HT-29 (cell line): Measurements from ENCODE around the gene KCNJ9. TPM values are rescaled to one million over a fixed set of nuclear protein-coding genes. Genes with fewer than 3 reads are reported as not detected.

Experiments
- DNase-seq: peaks from one replicate; pipeline ENCODE4 v3.0.0-alpha.2; 2015; ENCODE audit warnings: low spot score
- total RNA-seq: library from RNA; depleted of rRNA; stranded (reverse); fragments of >200 nt; shearing (Covaris generic); gene quantifications from 2 replicates; pipeline ENCODE4 v1.2.3, GENCODE V29; 2014

KCNJ9 gene
- total RNA-seq, 1 experiment from 2014 or later, result not detected

GRCh38 chr1:160087118-160087662, 5.9 kb downstream of the KCNJ9 start:
- no peak for DNase-seq

GRCh38 chr1:160089883-160090282, 8.5 kb downstream of the KCNJ9 start:
- no peak for DNase-seq

GRCh38 chr1:160090760-160091159, 9.4 kb downstream of the KCNJ9 start:
- DNase-seq, result no peak

- DNase-seq, result no peak
Observed at GRCh38 chr1:160091666-160092223, 10.4 kb downstream of the KCNJ9 start.

- DNase-seq, result no peak
Observed at GRCh38 chr1:160092366-160093068, 11.2 kb downstream of the KCNJ9 start.

GRCh38 chr1:160093069-160093395, 11.7 kb downstream of the KCNJ9 start:
- DNase-seq, result no peak

GRCh38 chr1:160093624-160094290, 12.4 kb downstream of the KCNJ9 start:
- DNase-seq, result no peak

- DNase-seq, result no peak
Observed at GRCh38 chr1:160094291-160094625, 12.9 kb downstream of the KCNJ9 start.

GRCh38 chr1:160094806-160095205, 13.5 kb downstream of the KCNJ9 start:
- DNase-seq, result no peak

GRCh38 chr1:160095382-160096105, 14.2 kb downstream of the KCNJ9 start:
- no peak for DNase-seq

GRCh38 chr1:160096274-160097116, 15.2 kb downstream of the KCNJ9 start:
- DNase-seq, result no peak

- no peak for DNase-seq
Observed at GRCh38 chr1:160097151-160097910, 16.0 kb downstream of the KCNJ9 start.

GRCh38 chr1:160097911-160098851, 16.8 kb downstream of the KCNJ9 start, which contains the start of gene IGSF8:
Gene IGSF8, minus strand, starts transcription at chr1:160098619. Its CDS starts 147 bp downstream, at chr1:160098472.
- DNase-seq, result peak; percentile 74

- DNase-seq, result peak; percentile 90
Observed at GRCh38 chr1:160098852-160099561, 17.7 kb downstream of the KCNJ9 start.

GRCh38 chr1:160099716-160100375, 18.5 kb downstream of the KCNJ9 start:
- no peak for DNase-seq

- DNase-seq, result peak; percentile 81
Observed at GRCh38 chr1:160101037-160101716, 19.8 kb downstream of the KCNJ9 start.

GRCh38 chr1:160101717-160102522, 20.6 kb downstream of the KCNJ9 start:
- no peak for DNase-seq
